Upper lobe of left lung (tissue), 4 donors: ENCODE results near the gene ACE2.

ENCODE experiments used
- POLR2AphosphoS5 ChIP-seq, 2 donors: sonication (generic); formaldehyde crosslinking; IDR thresholded peaks; one replicate each; pipeline ENCODE4 v1.5.1; 2017; ENCODE audit warnings: antibody characterized with exemption in 2 of 2
- TF ChIP-seq, protein P1 (sequence below), 6 experiments: fragments of 450-650 bp in 4 of 6; fragments of 200-600 bp in 2 of 6; sonication (generic) in 2 of 6; IDR thresholded peaks; one replicate each; pipeline ENCODE4 v1.5.1; 2016 to 2019; ENCODE audit warnings: antibody characterized with exemption in 6 of 6

DNA sequence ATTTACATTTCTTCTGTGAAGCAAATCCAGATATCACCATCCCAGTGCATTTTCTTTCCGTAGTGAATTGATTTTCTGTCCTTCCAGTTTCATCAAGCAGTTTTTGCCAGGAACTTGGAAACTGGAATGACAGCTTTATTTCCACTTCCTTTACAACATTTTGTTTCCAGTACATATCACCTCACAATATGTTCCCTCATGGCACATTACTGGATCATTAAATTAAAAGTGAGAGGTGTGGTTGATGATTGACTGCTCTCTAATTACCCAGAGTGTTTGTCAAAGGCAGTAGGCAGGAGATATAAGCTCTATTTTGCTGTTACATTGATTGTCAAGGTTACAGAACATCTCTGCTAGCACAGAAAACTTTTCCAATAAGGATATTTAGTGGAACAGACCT is 22.3 kb upstream of the ACE2 start:
- TF ChIP-seq, protein P1, sequence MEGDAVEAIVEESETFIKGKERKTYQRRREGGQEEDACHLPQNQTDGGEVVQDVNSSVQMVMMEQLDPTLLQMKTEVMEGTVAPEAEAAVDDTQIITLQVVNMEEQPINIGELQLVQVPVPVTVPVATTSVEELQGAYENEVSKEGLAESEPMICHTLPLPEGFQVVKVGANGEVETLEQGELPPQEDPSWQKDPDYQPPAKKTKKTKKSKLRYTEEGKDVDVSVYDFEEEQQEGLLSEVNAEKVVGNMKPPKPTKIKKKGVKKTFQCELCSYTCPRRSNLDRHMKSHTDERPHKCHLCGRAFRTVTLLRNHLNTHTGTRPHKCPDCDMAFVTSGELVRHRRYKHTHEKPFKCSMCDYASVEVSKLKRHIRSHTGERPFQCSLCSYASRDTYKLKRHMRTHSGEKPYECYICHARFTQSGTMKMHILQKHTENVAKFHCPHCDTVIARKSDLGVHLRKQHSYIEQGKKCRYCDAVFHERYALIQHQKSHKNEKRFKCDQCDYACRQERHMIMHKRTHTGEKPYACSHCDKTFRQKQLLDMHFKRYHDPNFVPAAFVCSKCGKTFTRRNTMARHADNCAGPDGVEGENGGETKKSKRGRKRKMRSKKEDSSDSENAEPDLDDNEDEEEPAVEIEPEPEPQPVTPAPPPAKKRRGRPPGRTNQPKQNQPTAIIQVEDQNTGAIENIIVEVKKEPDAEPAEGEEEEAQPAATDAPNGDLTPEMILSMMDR (IDR thresholded peaks at IDR 0.05), result no peak
- no peak for TF ChIP-seq POLR2AphosphoS5 (IDR thresholded peaks at IDR 0.05)
